ENCODE measurements around the gene ALG14.

- TF ChIP-seq CTCF (IDR thresholded peaks at IDR 0.05; ENCODE audit: borderline replicate concordance, extremely low read depth, low read length, poor library complexity, severe bottlenecking): no peak
- no peak for TF ChIP-seq EZH2 (IDR thresholded peaks at IDR 0.05; ENCODE audit: borderline replicate concordance, low read depth, low read length, severe bottlenecking)
Measured at GRCh38 chr1:95089650-95090287, 17.0 kb upstream of the ALG14 start.

Measured in DND-41 (cell line).